Endothelial cell of umbilical vein (primary cell): ENCODE results near the gene ESPNL. TPM values are rescaled to one million over a fixed set of nuclear protein-coding genes. Genes with fewer than 3 reads are reported as not detected.

Experiments
- BruUV-seq: library from RNA; stranded (reverse); fragments of 400-500 nt; replicated peaks from 2 replicates; lab custom pipeline; 2021; lab: Mats Ljungman, UMichigan
- CTCF ChIA-PET: fragments of 300-600, 350-600 bp; sonication (Branson Sonifier 250); formaldehyde crosslinking; loops from one replicate; lab custom pipeline; 2021; ENCODE audit warnings: antibody characterized with exemption, inconsistent platforms; lab: Charles Lee
- POLR2A ChIA-PET: fragments of 300-600, 350-600 bp; sonication (Branson Sonifier 250); formaldehyde crosslinking; loops from one replicate; lab custom pipeline; 2021; ENCODE audit warnings: antibody characterized with exemption, inconsistent platforms; lab: Charles Lee
- DNase-seq: peaks from one replicate; pipeline ENCODE4 v3.0.0-alpha.2; 2011; ENCODE audit warnings: low read depth, low spot score
- FAIRE-seq: peaks from 2 replicates; lab custom pipeline; 2011; peaks lifted over from hg19 to GRCh38; lab: Jason Lieb, UNC
- H2AFZ ChIP-seq: 2 replicates; pipeline ENCODE4 v1.6.0; 2012; ENCODE audit warnings: low read depth, low read length, control low read depth, inconsistent platforms
- H3K27ac ChIP-seq: 2 replicates; pipeline ENCODE4 v1.5.1; 2011; ENCODE audit warnings: low read depth, mild to moderate bottlenecking, control low read depth, low read length, moderate library complexity; ENCODE audit not compliant: insufficient read depth
- H3K27me3 ChIP-seq, 2 experiments: 2 replicates each; pipeline versions ENCODE4 v1.6.0 to v1.6.1; 2011; ENCODE audit warnings: low read length in 2 of 2, mixed read lengths in 1 of 2; ENCODE audit not compliant: control insufficient read depth in 2 of 2, insufficient read depth in 2 of 2
- H3K36me3 ChIP-seq, 2 experiments: 2 replicates in 1 of 2; 3 replicates in 1 of 2; pipeline ENCODE4 v1.5.1; 2011; ENCODE audit warnings: low read length in 2 of 2, mild to moderate bottlenecking in 1 of 2, moderate library complexity in 1 of 2; ENCODE audit not compliant: control insufficient read depth in 2 of 2, insufficient read depth in 2 of 2; ENCODE audit errors: extremely low read depth in 1 of 2
- H3K4me1 ChIP-seq: 3 replicates; pipeline ENCODE4 v1.5.1; 2011; ENCODE audit warnings: mild to moderate bottlenecking, low read length; ENCODE audit not compliant: control insufficient read depth, insufficient read depth; ENCODE audit errors: extremely low read depth
- H3K4me2 ChIP-seq: 2 replicates; pipeline ENCODE4 v1.6.1; 2011; ENCODE audit warnings: low read length, control low read depth, mixed read lengths; ENCODE audit not compliant: insufficient read depth
- H3K4me3 ChIP-seq, 3 experiments: fragments of 200-600 bp in 1 of 3; sonication (generic), shearing (Covaris generic) in 1 of 3; replicated peaks in 1 of 3; 2 replicates each; pipeline ENCODE4 v1.5.1; 2011 to 2016; ENCODE audit warnings: control low read depth in 3 of 3, low read length in 3 of 3, mild to moderate bottlenecking in 2 of 3, inconsistent platforms in 1 of 3, low read depth in 1 of 3, moderate library complexity in 1 of 3; ENCODE audit not compliant: insufficient read depth in 1 of 3
- H3K79me2 ChIP-seq: 2 replicates; pipeline ENCODE4 v1.6.0; 2012; ENCODE audit warnings: low read length, inconsistent platforms; ENCODE audit not compliant: control insufficient read depth, insufficient read depth
- H3K9ac ChIP-seq: replicated peaks from 2 replicates; pipeline ENCODE3; 2011; ENCODE audit warnings: low read length, control low read depth; ENCODE audit not compliant: insufficient read depth; ENCODE audit errors: extremely low read depth
- H3K9me1 ChIP-seq: replicated peaks from 3 replicates; pipeline ENCODE4 v1.6.0; 2011; ENCODE audit warnings: mild to moderate bottlenecking, low read length; ENCODE audit not compliant: control insufficient read depth, insufficient read depth; ENCODE audit errors: extremely low read depth
- H3K9me3 ChIP-seq: replicated peaks from 2 replicates; pipeline ENCODE4 v1.5.1; 2012; ENCODE audit warnings: low read length, inconsistent platforms; ENCODE audit not compliant: control insufficient read depth, insufficient read depth
- H4K20me1 ChIP-seq: replicated peaks from 2 replicates; pipeline ENCODE3; 2011; ENCODE audit warnings: mild to moderate bottlenecking, low read length; ENCODE audit not compliant: control insufficient read depth, insufficient read depth; ENCODE audit errors: extremely low read depth
- EZH2 ChIP-seq: IDR thresholded peaks from 2 replicates; pipeline ENCODE4 v1.6.1; 2012; ENCODE audit warnings: borderline replicate concordance, low read depth, mild to moderate bottlenecking, moderate library complexity, low read length, inconsistent platforms; ENCODE audit not compliant: severe bottlenecking
- FOS ChIP-seq: IDR thresholded peaks from 2 replicates; pipeline ENCODE4 v1.6.1; 2011; ENCODE audit warnings: mild to moderate bottlenecking, low read length, moderate library complexity, borderline replicate concordance; ENCODE audit not compliant: insufficient read depth
- GATA2 ChIP-seq: IDR thresholded peaks from 2 replicates; pipeline ENCODE4 v1.7.0; 2011; ENCODE audit warnings: low read depth, mild to moderate bottlenecking, moderate library complexity, mixed read lengths, low read length; ENCODE audit not compliant: insufficient read length, insufficient read depth
- JUN ChIP-seq: IDR thresholded peaks from 2 replicates; pipeline ENCODE4 v1.6.1; 2011; ENCODE audit warnings: borderline replicate concordance, low read depth; ENCODE audit not compliant: insufficient read length, insufficient read depth
- MYC ChIP-seq: IDR thresholded peaks from one replicate; pipeline ENCODE4 v1.6.1; 2011; ENCODE audit warnings: mild to moderate bottlenecking, low read depth, low read length
- POLR2A ChIP-seq: IDR thresholded peaks from 2 replicates; pipeline ENCODE4 v1.6.1; 2012; ENCODE audit warnings: low read depth, mild to moderate bottlenecking, control low read depth, low read length
- POLR2AphosphoS5 ChIP-seq: IDR thresholded peaks from 2 replicates; pipeline ENCODE4 v1.6.1; 2012; ENCODE audit warnings: low read depth, mild to moderate bottlenecking, control low read depth, low read length, moderate library complexity; ENCODE audit not compliant: insufficient read depth
- dilution Hi-C: fragments of 300-500 bp; cut with MboI; formaldehyde crosslinking; loops from one replicate; pipeline ENCODE4 v1.15.0; 2019; ENCODE audit warnings: low sequenced_read_pairs; ENCODE audit not compliant: extremely low pct_ligation_motif_present
- intact Hi-C: fragments of 100-400 bp; cut with micrococcal nuclease; formaldehyde crosslinking; loops from one replicate; pipeline ENCODE4 v1.10.0; 2022
- polyA plus RNA-seq, 4 experiments: library from polyadenylated mRNA; depleted of rRNA in 3 of 4; stranded (reverse) in 3 of 4; unstranded in 1 of 4; fragments of >200 nt; gene quantifications; 2 replicates each; pipeline versions ENCODE4 v1.2.1 to v1.2.3, GENCODE V29; 2011 to 2012; ENCODE audit warnings: missing spikeins in 1 of 4
- total RNA-seq: library from RNA; stranded (reverse); gene quantifications from 2 replicates; pipeline ENCODE4 v1.2.3, GENCODE V29; 2021
- TF ChIP-seq, protein P1 (sequence below), 2 donors: IDR thresholded peaks; 1 replicate in 1 of 2; 2 replicates in 1 of 2; pipeline ENCODE4 v1.5.1; 2011; ENCODE audit warnings: low read length in 2 of 2, mild to moderate bottlenecking in 2 of 2, moderate library complexity in 2 of 2, control low read depth in 1 of 2, inconsistent platforms in 1 of 2, low read depth in 1 of 2; ENCODE audit not compliant: insufficient read depth in 1 of 2; ENCODE audit errors: extremely low read depth in 1 of 2
- TF ChIP-seq, protein P2 (sequence below): IDR thresholded peaks from 2 replicates; pipeline ENCODE4 v1.6.1; 2011; ENCODE audit not compliant: insufficient read depth, insufficient read length

Gene ESPNL
- total and polyA plus RNA-seq, 2 donors (not counting 3 experiments of a cell fraction or from before 2014, with no cell fraction given): not detected

DNA sequence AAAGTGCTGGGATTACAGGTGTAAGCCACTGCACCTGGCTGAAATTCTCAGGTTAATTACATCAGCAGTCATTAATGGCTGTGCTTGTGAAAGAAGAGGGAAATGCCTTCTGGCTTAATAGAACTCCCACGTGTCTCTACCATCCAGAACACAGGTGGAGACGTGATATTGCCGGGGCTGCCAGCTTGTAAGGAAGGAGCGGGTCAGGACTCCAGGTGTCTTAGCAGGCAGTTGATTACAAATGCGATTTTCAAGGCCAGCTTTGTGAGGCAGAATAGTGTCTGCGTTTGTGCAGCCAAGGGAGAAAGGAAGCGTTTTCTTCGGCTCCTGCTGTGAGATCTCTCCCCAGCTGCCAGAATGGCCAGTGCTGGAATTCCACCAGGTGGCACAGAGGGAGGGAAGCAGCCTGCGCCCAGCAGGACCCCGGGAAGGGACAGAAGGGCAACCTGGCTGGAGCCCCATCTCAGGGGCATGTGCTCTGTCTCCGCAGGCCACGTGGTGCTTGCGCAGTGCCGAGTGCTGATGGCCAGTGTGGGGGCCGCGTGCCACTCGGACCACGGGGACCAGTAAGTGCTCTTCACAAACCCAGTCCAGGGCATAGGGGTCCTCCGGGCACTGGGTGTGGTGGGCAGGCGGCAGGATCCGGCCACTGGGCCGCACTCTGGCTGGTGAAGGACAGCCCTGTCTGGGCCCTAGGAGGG, 3.7 kb upstream of the ESPNL start:
- H3K36me3 ChIP-seq: no peaks in the 10 kb centered on the region
- no peak overlapping the region for H3K4me3 ChIP-seq
- H3K27ac ChIP-seq: no peak overlapping the region
- ChIA-PET CTCF (no interaction called here), POLR2A (no interaction called here)
- FAIRE-seq (no peak), DNase-seq (no peak)
- dilution Hi-C loops: no loop called here
- H3K27me3 ChIP-seq: no peaks in the 10 kb centered on the region
- intact Hi-C loops: no loop called here
- H4K20me1 ChIP-seq: no peaks in the 10 kb centered on the region
- no peaks in the 10 kb centered on the region for H3K79me2 ChIP-seq
- no peak overlapping the region for H2AFZ ChIP-seq
- no peak overlapping the region for H3K4me2 ChIP-seq
- TF ChIP-seq, protein P1, sequence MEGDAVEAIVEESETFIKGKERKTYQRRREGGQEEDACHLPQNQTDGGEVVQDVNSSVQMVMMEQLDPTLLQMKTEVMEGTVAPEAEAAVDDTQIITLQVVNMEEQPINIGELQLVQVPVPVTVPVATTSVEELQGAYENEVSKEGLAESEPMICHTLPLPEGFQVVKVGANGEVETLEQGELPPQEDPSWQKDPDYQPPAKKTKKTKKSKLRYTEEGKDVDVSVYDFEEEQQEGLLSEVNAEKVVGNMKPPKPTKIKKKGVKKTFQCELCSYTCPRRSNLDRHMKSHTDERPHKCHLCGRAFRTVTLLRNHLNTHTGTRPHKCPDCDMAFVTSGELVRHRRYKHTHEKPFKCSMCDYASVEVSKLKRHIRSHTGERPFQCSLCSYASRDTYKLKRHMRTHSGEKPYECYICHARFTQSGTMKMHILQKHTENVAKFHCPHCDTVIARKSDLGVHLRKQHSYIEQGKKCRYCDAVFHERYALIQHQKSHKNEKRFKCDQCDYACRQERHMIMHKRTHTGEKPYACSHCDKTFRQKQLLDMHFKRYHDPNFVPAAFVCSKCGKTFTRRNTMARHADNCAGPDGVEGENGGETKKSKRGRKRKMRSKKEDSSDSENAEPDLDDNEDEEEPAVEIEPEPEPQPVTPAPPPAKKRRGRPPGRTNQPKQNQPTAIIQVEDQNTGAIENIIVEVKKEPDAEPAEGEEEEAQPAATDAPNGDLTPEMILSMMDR (IDR thresholded peaks at IDR 0.05; ENCODE audit: extremely low read depth in 1 of 2, insufficient read depth in 1 of 2, low read depth in 1 of 2, low read length in 2 of 2): no peak
- TF ChIP-seq POLR2AphosphoS5 (no peak), FOS (no peak), EZH2 (no peak), JUN (no peak), GATA2 (no peak), MYC (no peak), POLR2A (no peak)
- TF ChIP-seq, protein P2, sequence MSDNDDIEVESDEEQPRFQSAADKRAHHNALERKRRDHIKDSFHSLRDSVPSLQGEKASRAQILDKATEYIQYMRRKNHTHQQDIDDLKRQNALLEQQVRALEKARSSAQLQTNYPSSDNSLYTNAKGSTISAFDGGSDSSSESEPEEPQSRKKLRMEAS: no peak
- no peaks in the 10 kb centered on the region for H3K9me1 ChIP-seq
- no peaks in the 10 kb centered on the region for H3K4me1 ChIP-seq
- H3K9ac ChIP-seq: no peak overlapping the region
- no TSS peak for BruUV-seq
- no peaks in the 10 kb centered on the region for H3K9me3 ChIP-seq
